ENCODE measurements around the gene USP49. TPM values are rescaled to one million over a fixed set of nuclear protein-coding genes. Genes with fewer than 3 reads are reported as not detected.

The USP49 gene
- total and polyA plus RNA-seq, 2 of the 13 experiments (the other 11 are each of a cell fraction or from before 2014, with no cell fraction given) = 2.9 to 4.3 TPM

GRCh38 chr6:41786451-41787218, 108.5 kb downstream of the USP49 start (continued):
- TF ChIP-seq ZNF580 (CRISPR knock-in tag; IDR thresholded peaks at IDR 0.05; ENCODE audit: borderline replicate concordance, low read depth) (peak; percentile 56; the same call in 1 of the 2 replicates), PRMT3 (CRISPR knock-in tag; IDR thresholded peaks at IDR 0.05; ENCODE audit: borderline replicate concordance, low read depth) (no peak), TAF1 (CRISPR knock-in tag; IDR thresholded peaks at IDR 0.05) (no peak), CCDC6 (CRISPR knock-in tag; IDR thresholded peaks at IDR 0.05) (no peak), ZGPAT (CRISPR knock-in tag; IDR thresholded peaks at IDR 0.05) (no peak), PTBP1 (IDR thresholded peaks at IDR 0.05; ENCODE audit: low read depth, low read length, poor library complexity, severe bottlenecking) (no peak), ZNF691 (CRISPR knock-in tag; IDR thresholded peaks at IDR 0.05; ENCODE audit: borderline replicate concordance, low read depth) (peak; percentile 97), ZNF772 (CRISPR knock-in tag; IDR thresholded peaks at IDR 0.05) (no peak; the same call in 1 of the 2 replicates), ZBTB38 (CRISPR knock-in tag; IDR thresholded peaks at IDR 0.05) (peak; percentile 58; the same call in 1 of the 2 replicates), KLF16 (CRISPR knock-in tag; IDR thresholded peaks at IDR 0.05) (peak in 1 of 2 experiments; percentile 62; a peak in 1 of 4 replicates), ATM (IDR thresholded peaks at IDR 0.05; ENCODE audit: borderline replicate concordance) (no peak), JDP2 (CRISPR knock-in tag; IDR thresholded peaks at IDR 0.05; ENCODE audit: borderline replicate concordance) (no peak), JUNB (CRISPR knock-in tag; IDR thresholded peaks at IDR 0.05; ENCODE audit: borderline replicate concordance) (no peak), KDM1A (CRISPR knock-in tag; IDR thresholded peaks at IDR 0.05) (no peak), ZNF251 (CRISPR knock-in tag; IDR thresholded peaks at IDR 0.05) (no peak), SOX6 (IDR thresholded peaks at IDR 0.05) (no peak), SOX6 (CRISPR knock-in tag; IDR thresholded peaks at IDR 0.05) (no peak), HMGXB4 (CRISPR knock-in tag; IDR thresholded peaks at IDR 0.05; ENCODE audit: borderline replicate concordance in 1 of 2, low read depth in 1 of 2) (peak; percentile 88 to 95), ZNF281 (CRISPR knock-in tag; IDR thresholded peaks at IDR 0.05; ENCODE audit: borderline replicate concordance) (no peak), HNRNPLL (IDR thresholded peaks at IDR 0.05; ENCODE audit: low read depth, low read length, poor library complexity, severe bottlenecking) (peak; percentile 29), TEAD3 (CRISPR knock-in tag; optimal IDR thresholded peaks at IDR 0.05; ENCODE audit: borderline replicate concordance) (peak; percentile 64), EHMT2 (IDR thresholded peaks at IDR 0.05; ENCODE audit: borderline replicate concordance, low read depth, low read length) (no peak)
